T-helper 1 cell treated with Interleukin-12 subunit alpha and Interleukin-12 subunit beta and Interleukin-4 antibody, amounts not matched to agents 30 μg/mL and 1 μg/mL, for 36 hours (primary cell): Measurements from ENCODE around the gene ZBTB32.
"Not testable (repeated sequence)": the region's sequence is repeated elsewhere in the genome, so short reads cannot be mapped to it uniquely, and the experiment has no call there.

ENCODE experiments used
- H3K27ac Mint-ChIP-seq: one replicate; pipeline ENCODE4 v1.8.0; 2021; ENCODE audit warnings: mild to moderate bottlenecking, mixed read lengths
- H3K27me3 Mint-ChIP-seq: one replicate; pipeline ENCODE4 v1.8.0; 2021; ENCODE audit warnings: low read depth, mixed read lengths
- H3K36me3 Mint-ChIP-seq: one replicate; pipeline ENCODE4 v1.8.0; 2021; ENCODE audit warnings: low read depth, mixed read lengths
- H3K4me1 Mint-ChIP-seq: one replicate; pipeline ENCODE4 v1.8.0; 2021; ENCODE audit warnings: low read depth, mixed read lengths
- H3K4me3 Mint-ChIP-seq: one replicate; pipeline ENCODE4 v1.8.0; 2021; ENCODE audit warnings: mild to moderate bottlenecking, moderate library complexity, mixed read lengths
- H3K9me3 Mint-ChIP-seq: one replicate; pipeline ENCODE4 v1.8.0; 2021; ENCODE audit warnings: mixed read lengths

Gene ZBTB32

DNA sequence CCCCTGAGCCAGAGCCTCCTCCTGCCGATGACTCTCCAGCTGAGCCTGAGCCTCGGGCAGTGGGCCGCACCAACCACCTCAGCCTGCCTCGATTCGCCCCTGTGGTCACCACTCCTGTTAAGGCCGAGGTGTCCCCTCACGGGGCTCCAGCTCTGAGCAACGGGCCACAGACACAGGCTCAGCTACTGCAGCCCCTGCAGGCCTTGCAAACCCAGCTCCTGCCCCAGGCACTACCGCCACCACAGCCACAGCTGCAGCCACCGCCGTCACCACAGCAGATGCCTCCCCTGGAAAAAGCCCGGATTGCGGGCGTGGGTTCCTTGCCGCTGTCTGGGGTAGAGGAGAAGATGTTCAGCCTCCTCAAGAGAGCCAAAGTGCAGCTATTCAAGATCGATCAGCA is 17.0 kb downstream of the ZBTB32 start:
- H3K27me3 Mint-ChIP-seq, result no peaks in the 10 kb centered on the region
- no peak overlapping the region for H3K27ac Mint-ChIP-seq
- H3K4me3 Mint-ChIP-seq, result no peak overlapping the region
- H3K9me3 Mint-ChIP-seq, result no peaks in the 10 kb centered on the region
- H3K36me3 Mint-ChIP-seq, result peaks cover 47% of the 10 kb centered on the region
- peaks cover 13% of the 10 kb centered on the region for H3K4me1 Mint-ChIP-seq

DNA sequence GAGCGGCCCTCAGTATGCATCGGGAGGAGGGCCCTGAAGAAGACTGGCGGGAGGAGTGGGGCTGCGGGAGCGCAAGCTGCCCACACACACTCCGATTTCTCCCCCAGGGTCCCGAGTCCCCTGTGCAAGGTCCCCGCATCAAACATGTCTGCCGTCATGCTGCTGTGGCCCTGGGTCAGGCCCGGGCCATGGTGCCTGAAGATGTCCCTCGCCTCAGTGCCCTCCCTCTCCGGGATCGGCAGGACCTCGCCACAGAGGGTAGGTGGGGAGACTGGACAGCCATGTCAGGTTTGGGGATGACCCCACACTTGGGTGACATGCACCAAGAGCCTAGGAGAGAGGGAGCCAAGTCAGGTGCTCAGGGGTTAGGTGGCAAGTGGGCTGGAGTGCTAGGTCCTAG is 18.1 kb downstream of the ZBTB32 start:
- Mint-ChIP-seq H3K36me3 (peaks cover 48% of the 10 kb centered on the region), H3K9me3 (no peaks in the 10 kb centered on the region), H3K27ac (peak overlapping the region; percentile 15), H3K4me1 (peaks cover 8% of the 10 kb centered on the region), H3K27me3 (no peaks in the 10 kb centered on the region), H3K4me3 (no peak overlapping the region)

- Mint-ChIP-seq H3K27ac (no peak overlapping the region), H3K4me3 (no peak overlapping the region), H3K4me1 (peaks cover 8% of the 10 kb centered on the region), H3K27me3 (no peaks in the 10 kb centered on the region), H3K36me3 (peaks cover 50% of the 10 kb centered on the region), H3K9me3 (no peaks in the 10 kb centered on the region)
These were observed 18.5 kb downstream of the ZBTB32 start for GRCh38 chr19:35722897-35723296.

GRCh38 chr19:35723671-35724070 is 19.3 kb downstream of the ZBTB32 start:
- Mint-ChIP-seq H3K4me1 (peaks cover 8% of the 10 kb centered on the region), H3K36me3 (peaks cover 55% of the 10 kb centered on the region), H3K27ac (no peak overlapping the region), H3K9me3 (no peaks in the 10 kb centered on the region), H3K27me3 (no peaks in the 10 kb centered on the region), H3K4me3 (no peak overlapping the region)

GRCh38 chr19:35724132-35724531 is 19.8 kb downstream of the ZBTB32 start:
- not testable (repeated sequence) for H3K9me3 Mint-ChIP-seq, H3K27ac Mint-ChIP-seq, H3K27me3 Mint-ChIP-seq, H3K4me1 Mint-ChIP-seq, H3K4me3 Mint-ChIP-seq
- H3K36me3 Mint-ChIP-seq, result peaks cover 57% of the 10 kb centered on the region

DNA sequence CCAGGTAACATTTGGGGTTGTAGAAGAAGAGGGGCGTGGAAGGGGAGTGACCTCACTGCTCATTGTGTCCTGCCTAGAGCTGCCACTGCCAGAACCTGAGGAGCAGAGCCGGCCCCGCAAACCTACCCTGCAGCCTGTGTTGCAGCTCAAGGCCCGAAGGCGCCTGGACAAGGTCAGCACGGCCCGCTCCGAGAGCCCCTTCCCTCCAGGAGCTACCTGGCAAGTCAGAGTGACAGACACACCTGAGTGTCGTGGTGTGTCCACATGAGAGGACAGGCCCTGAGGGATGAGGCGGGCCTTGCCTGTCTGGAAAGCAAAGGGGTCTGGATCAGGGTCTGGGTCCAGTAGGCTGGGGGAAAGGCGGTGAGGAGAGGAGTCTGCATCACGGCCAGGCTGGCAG is 20.2 kb downstream of the ZBTB32 start:
- Mint-ChIP-seq H3K4me1 (peaks cover 2% of the 10 kb centered on the region), H3K36me3 (peaks cover 55% of the 10 kb centered on the region), H3K9me3 (no peaks in the 10 kb centered on the region), H3K27me3 (no peaks in the 10 kb centered on the region), H3K27ac (no peak overlapping the region), H3K4me3 (no peak overlapping the region)

GRCh38 chr19:35725216-35725861 is 21.0 kb downstream of the ZBTB32 start:
- Mint-ChIP-seq H3K4me1 (peaks cover 2% of the 10 kb centered on the region), H3K9me3 (no peaks in the 10 kb centered on the region), H3K36me3 (peaks cover 54% of the 10 kb centered on the region), H3K4me3 (no peak overlapping the region), H3K27me3 (no peaks in the 10 kb centered on the region), H3K27ac (no peak overlapping the region)

DNA sequence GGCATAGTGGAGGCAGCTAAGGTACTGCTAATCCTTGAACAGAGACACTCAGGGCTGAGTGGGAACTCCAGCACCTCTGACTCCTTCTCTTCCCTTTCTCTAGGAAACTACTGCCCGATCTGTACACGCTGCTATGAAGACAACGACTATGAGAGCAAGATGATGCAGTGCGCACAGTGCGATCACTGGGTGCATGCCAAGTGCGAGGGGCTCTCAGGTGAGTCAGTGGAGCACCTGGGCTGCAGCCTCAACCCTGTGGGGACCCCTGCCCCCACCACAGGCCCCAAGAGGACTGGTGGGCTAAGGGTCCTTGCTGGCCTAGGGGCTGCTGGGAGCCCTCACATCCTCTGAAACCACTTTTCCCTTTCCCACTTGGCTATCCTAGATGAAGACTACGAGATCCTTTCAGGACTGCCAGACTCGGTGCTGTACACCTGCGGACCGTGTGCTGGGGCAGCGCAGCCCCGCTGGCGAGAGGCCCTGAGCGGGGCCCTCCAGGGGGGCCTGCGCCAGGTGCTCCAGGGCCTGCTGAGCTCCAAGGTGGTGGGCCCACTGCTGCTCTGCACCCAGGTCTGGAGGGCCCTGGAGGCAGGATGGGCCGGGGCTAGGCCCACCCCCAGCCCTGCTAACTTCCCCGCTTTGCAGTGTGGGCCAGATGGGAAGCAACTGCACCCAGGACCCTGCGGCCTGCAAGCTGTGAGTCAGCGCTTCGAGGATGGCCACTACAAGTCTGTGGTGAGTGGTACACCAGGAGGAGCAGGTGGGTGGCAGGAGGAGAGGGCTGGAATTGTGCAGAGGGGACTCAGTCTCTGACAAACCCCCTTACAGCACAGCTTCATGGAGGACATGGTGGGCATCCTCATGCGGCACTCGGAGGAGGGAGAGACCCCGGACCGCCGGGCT is 22.9 kb downstream of the ZBTB32 start:
- no peaks in the 10 kb centered on the region for H3K9me3 Mint-ChIP-seq
- H3K27me3 Mint-ChIP-seq, result no peaks in the 10 kb centered on the region
- H3K27ac Mint-ChIP-seq, result peak overlapping the region; percentile 9
- H3K36me3 Mint-ChIP-seq, result peaks cover 61% of the 10 kb centered on the region
- H3K4me3 Mint-ChIP-seq, result no peak overlapping the region
- H3K4me1 Mint-ChIP-seq, result peaks cover 2% of the 10 kb centered on the region

DNA sequence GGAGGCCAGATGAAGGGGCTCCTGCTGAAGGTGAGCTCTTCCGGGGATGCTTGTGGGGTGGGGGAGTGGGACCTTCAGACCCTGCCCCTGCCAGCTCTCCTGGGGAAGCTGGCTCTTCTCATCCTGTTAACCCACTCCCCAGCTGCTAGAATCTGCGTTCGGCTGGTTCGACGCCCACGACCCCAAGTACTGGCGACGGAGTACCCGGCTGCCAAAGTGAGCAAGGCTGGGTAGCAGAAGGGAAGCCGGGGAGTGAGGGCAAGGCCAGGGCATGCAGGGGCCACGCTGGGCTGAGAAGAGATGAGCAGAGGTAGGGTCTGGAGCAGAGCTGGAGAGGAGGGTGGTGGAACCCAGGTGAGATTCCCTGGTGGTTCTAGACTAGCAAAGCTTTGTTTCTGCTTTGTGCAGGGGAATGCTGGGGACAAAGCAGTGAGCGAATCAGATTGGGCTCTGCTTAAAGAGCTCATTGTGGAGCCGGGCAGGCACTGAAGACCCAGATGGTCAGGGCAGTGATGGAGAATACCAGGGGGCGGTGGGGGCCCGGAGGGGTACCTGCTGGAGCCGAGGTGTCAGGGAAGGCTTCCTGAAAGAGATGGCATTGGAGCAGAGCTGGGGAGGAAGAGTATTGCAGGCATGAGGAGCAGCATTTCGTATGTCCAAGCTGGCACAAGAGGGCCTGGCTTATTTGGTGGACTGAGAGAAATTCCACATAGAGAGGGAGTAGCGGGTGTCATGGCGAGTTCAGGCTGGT is 23.8 kb downstream of the ZBTB32 start:
- Mint-ChIP-seq H3K27me3 (no peaks in the 10 kb centered on the region), H3K4me3 (no peak overlapping the region), H3K36me3 (peaks cover 55% of the 10 kb centered on the region), H3K4me1 (peaks cover 2% of the 10 kb centered on the region), H3K9me3 (no peaks in the 10 kb centered on the region), H3K27ac (peak overlapping the region; percentile 9)

DNA sequence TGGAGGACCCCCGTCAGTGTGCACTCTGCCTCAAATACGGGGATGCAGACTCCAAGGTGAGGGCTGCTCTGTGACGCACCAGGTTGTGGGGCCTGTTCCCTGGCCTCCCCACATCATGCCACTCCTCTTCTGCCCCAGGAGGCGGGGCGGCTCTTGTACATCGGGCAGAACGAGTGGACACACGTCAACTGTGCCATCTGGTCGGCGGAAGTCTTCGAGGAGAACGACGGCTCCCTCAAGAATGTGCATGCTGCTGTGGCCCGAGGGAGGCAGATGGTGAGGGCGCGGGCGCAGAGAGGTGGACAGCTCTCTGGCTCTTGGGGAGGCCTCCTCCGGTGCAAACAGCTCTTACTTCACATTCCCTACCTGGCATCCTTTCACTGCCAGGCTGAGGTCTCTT is 24.7 kb downstream of the ZBTB32 start:
- Mint-ChIP-seq H3K27me3 (no peaks in the 10 kb centered on the region), H3K36me3 (peaks cover 53% of the 10 kb centered on the region), H3K9me3 (no peaks in the 10 kb centered on the region), H3K4me1 (peaks cover 2% of the 10 kb centered on the region), H3K27ac (no peak overlapping the region), H3K4me3 (no peak overlapping the region)

DNA sequence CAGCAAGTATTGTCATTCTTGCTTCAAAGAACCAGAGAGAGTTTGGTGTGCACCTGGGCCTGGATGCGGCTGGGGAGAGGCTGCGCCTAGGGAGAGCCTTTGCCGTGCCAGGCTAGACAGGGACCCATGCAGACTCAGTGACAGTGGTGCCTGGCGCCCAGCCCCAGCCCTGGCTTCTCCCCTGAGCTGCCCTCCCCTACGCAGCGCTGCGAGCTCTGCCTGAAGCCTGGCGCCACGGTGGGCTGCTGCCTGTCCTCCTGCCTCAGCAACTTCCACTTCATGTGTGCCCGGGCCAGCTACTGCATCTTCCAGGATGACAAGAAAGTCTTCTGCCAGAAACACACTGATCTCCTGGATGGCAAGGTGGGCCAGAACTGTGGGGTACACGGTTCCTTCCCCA is 25.4 kb downstream of the ZBTB32 start:
- Mint-ChIP-seq H3K27me3 (no peaks in the 10 kb centered on the region), H3K27ac (no peak overlapping the region)

GRCh38 chr19:35730326-35730725 is 26.0 kb downstream of the ZBTB32 start:
- H3K9me3 Mint-ChIP-seq, result no peaks in the 10 kb centered on the region
- H3K36me3 Mint-ChIP-seq, result peaks cover 52% of the 10 kb centered on the region
- H3K4me1 Mint-ChIP-seq, result peaks cover 2% of the 10 kb centered on the region
- no peak overlapping the region for H3K4me3 Mint-ChIP-seq
- no peaks in the 10 kb centered on the region for H3K27me3 Mint-ChIP-seq
- H3K27ac Mint-ChIP-seq, result no peak overlapping the region

More for the DNA sequence above, 25.4 kb downstream of the ZBTB32 start:
- Mint-ChIP-seq H3K36me3 (peaks cover 54% of the 10 kb centered on the region), H3K4me1 (peaks cover 2% of the 10 kb centered on the region), H3K4me3 (no peak overlapping the region), H3K9me3 (no peaks in the 10 kb centered on the region)

GRCh38 chr19:35731353-35731752 is 27.0 kb downstream of the ZBTB32 start:
- Mint-ChIP-seq H3K36me3 (peaks cover 48% of the 10 kb centered on the region), H3K9me3 (no peaks in the 10 kb centered on the region), H3K4me3 (no peak overlapping the region), H3K27ac (no peak overlapping the region), H3K27me3 (no peaks in the 10 kb centered on the region), H3K4me1 (peaks cover 4% of the 10 kb centered on the region)

DNA sequence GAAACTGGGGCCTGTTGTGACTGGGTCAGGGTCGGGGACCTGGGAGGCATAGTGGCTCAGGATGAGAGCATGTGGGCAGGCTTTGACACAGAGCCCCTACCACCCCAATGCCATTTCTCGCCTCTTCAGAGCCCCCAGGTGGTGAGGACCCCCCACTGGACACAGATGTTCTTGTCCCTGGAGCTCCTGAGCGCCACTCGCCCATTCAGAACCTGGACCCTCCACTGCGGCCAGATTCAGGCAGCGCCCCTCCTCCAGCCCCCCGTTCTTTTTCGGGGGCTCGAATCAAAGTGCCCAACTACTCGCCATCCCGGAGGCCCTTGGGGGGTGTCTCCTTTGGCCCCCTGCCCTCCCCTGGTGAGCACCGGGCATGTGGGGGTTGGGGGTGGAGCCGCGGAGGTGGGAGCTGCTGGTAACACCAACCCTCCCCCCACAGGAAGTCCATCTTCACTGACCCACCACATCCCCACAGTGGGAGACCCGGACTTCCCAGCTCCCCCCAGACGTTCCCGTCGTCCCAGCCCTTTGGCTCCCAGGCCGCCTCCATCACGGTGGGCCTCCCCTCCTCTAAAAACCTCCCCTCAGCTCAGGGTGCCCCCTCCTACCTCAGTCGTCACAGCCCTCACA is 27.5 kb downstream of the ZBTB32 start:
- H3K9me3 Mint-ChIP-seq, result no peaks in the 10 kb centered on the region
- H3K27me3 Mint-ChIP-seq, result no peaks in the 10 kb centered on the region
- H3K36me3 Mint-ChIP-seq, result peaks cover 51% of the 10 kb centered on the region
- H3K4me1 Mint-ChIP-seq, result peaks cover 7% of the 10 kb centered on the region
- H3K27ac Mint-ChIP-seq, result no peak overlapping the region
- no peak overlapping the region for H3K4me3 Mint-ChIP-seq
